ENCODE measurements around the gene NECTIN1.

Gene NECTIN1

GRCh38 chr11:119776651-119777050 lies 47.7 kb upstream of the NECTIN1 start:
- Histone ChIP-seq H3K4me3 (replicated peaks; ENCODE audit: insufficient read depth, low read length) (no peak overlapping the region), H3K27me3 (ENCODE audit: insufficient read depth, poor library complexity, severe bottlenecking) (no peaks in the 10 kb centered on the region), H3K27ac (replicated peaks) (no peak overlapping the region)
- TF ChIP-seq, protein P1, sequence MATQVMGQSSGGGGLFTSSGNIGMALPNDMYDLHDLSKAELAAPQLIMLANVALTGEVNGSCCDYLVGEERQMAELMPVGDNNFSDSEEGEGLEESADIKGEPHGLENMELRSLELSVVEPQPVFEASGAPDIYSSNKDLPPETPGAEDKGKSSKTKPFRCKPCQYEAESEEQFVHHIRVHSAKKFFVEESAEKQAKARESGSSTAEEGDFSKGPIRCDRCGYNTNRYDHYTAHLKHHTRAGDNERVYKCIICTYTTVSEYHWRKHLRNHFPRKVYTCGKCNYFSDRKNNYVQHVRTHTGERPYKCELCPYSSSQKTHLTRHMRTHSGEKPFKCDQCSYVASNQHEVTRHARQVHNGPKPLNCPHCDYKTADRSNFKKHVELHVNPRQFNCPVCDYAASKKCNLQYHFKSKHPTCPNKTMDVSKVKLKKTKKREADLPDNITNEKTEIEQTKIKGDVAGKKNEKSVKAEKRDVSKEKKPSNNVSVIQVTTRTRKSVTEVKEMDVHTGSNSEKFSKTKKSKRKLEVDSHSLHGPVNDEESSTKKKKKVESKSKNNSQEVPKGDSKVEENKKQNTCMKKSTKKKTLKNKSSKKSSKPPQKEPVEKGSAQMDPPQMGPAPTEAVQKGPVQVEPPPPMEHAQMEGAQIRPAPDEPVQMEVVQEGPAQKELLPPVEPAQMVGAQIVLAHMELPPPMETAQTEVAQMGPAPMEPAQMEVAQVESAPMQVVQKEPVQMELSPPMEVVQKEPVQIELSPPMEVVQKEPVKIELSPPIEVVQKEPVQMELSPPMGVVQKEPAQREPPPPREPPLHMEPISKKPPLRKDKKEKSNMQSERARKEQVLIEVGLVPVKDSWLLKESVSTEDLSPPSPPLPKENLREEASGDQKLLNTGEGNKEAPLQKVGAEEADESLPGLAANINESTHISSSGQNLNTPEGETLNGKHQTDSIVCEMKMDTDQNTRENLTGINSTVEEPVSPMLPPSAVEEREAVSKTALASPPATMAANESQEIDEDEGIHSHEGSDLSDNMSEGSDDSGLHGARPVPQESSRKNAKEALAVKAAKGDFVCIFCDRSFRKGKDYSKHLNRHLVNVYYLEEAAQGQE (IDR thresholded peaks at IDR 0.05; ENCODE audit: insufficient replicate concordance, low read depth): no peak
- no peak for DNase-seq (ENCODE audit: low read depth in 1 of 2, low spot score in 1 of 2)

GRCh38 chr11:119776031-119776636 lies 47.1 kb upstream of the NECTIN1 start:
- H3K27ac ChIP-seq (replicated peaks): no peak overlapping the region
- H3K27me3 ChIP-seq (ENCODE audit: insufficient read depth, poor library complexity, severe bottlenecking): no peaks in the 10 kb centered on the region
- TF ChIP-seq GABPA (IDR thresholded peaks at IDR 0.05; ENCODE audit: low read depth): no peak
- no peak for TF ChIP-seq CTCF (IDR thresholded peaks at IDR 0.05; ENCODE audit: insufficient read depth, low read length)
- H3K4me3 ChIP-seq (replicated peaks; ENCODE audit: insufficient read depth, low read length): no peak overlapping the region
- DNase-seq (ENCODE audit: low read depth in 1 of 2, low spot score in 1 of 2): no peak

DNA sequence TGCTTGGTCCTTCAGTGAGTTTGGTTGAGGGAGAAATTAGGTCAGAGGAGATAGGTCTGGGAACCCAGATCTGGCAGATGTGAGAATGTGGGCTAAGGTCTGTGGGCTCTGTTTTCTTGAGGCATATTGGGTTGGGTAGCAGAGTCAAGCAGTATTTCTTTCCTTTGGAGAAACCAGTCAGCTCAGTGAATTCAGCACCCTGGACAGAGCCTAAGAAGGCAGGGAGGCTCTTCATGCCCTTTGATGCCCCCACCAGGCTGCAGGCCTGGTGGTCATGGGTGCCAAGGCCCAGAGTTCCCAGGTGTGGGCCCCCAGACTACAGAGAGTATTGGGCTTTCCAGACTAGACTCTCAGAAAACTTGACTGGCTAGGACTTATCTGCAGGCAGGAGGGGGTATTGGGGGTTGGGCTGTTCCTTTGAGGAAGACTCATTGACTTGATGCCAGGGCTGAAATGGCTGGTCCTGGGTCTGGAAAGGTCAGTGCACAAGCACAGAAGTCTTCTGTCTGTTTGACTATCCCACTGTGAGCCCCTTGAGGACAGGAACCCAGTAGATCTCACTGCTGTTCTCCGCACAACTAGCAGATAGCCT lies 45.3 kb upstream of the NECTIN1 start:
- H3K4me3 ChIP-seq (replicated peaks; ENCODE audit: insufficient read depth, low read length): no peak overlapping the region
- no peaks in the 10 kb centered on the region for H3K27me3 ChIP-seq (ENCODE audit: insufficient read depth, poor library complexity, severe bottlenecking)
- no peak for DNase-seq (ENCODE audit: low read depth in 1 of 2, low spot score in 1 of 2)
- TF ChIP-seq, protein P1 (IDR thresholded peaks at IDR 0.05; ENCODE audit: insufficient replicate concordance, low read depth): peak; percentile 97
- TF ChIP-seq SPI1 (IDR thresholded peaks at IDR 0.05; ENCODE audit: borderline replicate concordance, low read depth) (no peak), GABPA (IDR thresholded peaks at IDR 0.05; ENCODE audit: low read depth) (no peak), POLR2AphosphoS5 (IDR thresholded peaks at IDR 0.05; ENCODE audit: low read depth) (no peak), CTCF (IDR thresholded peaks at IDR 0.05; ENCODE audit: insufficient read depth, low read length) (no peak)
- H3K27ac ChIP-seq (replicated peaks): no peak overlapping the region

DNA sequence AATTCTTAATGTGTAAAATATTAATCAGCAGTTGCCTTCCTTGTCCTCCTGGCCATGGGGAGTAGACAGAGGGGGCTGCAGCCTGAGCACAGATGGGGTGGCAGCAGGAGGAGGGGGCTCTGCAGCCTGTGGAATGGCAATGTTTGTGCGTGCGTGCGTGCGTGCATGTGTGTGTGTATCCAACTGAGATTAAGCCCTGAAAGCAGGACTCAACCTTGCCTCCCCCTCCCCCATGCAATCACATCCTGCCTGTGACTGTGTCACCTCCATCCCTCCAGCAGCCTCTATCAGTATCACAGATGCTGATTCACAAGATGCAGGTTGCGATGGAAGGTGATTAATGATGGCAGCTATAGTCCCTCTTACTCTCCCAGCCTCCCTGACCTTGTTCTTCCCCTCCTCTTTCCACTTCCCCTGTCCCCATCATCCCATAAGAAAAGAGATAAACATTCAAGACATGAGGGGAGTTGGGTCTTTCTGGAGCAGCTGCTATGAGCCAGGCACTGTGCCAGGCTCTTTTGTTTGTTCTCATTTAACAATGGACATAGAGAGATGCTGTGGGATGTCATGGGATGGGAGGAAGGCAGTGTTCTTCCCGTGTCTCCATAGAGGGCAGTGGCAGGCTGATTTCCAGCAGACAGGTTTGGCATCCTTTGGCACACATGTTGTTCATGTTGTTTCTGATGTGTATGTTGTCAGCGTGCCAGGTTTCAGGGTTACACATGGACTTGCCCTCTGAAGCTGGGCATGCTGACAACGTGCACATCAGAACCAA lies 43.8 kb upstream of the NECTIN1 start:
- Histone ChIP-seq H3K27me3 (ENCODE audit: insufficient read depth, poor library complexity, severe bottlenecking) (no peaks in the 10 kb centered on the region), H3K27ac (replicated peaks) (no peak overlapping the region), H3K4me3 (replicated peaks; ENCODE audit: insufficient read depth, low read length) (no peak overlapping the region)
- no peak for TF ChIP-seq CTCF (IDR thresholded peaks at IDR 0.05; ENCODE audit: insufficient read depth, low read length)
- no peak for TF ChIP-seq SPI1 (IDR thresholded peaks at IDR 0.05; ENCODE audit: borderline replicate concordance, low read depth)
- TF ChIP-seq, protein P1 (IDR thresholded peaks at IDR 0.05; ENCODE audit: insufficient replicate concordance, low read depth): no peak
- no peak for TF ChIP-seq POLR2AphosphoS5 (IDR thresholded peaks at IDR 0.05; ENCODE audit: low read depth)
- TF ChIP-seq GABPA (IDR thresholded peaks at IDR 0.05; ENCODE audit: low read depth): no peak
- no peak for DNase-seq (ENCODE audit: low read depth in 1 of 2, low spot score in 1 of 2)
